Measurements from ENCODE around the gene PRKD2.
"Not testable (repeated sequence)": the region's sequence is repeated elsewhere in the genome, so short reads cannot be mapped to it uniquely, and the experiment has no call there.

PRKD2 gene

GRCh38 chr19:46724468-46724867 is 7.6 kb upstream of the PRKD2 start:
- no peak for DNase-seq (ENCODE audit: low read depth in 2 of 2)

DNA sequence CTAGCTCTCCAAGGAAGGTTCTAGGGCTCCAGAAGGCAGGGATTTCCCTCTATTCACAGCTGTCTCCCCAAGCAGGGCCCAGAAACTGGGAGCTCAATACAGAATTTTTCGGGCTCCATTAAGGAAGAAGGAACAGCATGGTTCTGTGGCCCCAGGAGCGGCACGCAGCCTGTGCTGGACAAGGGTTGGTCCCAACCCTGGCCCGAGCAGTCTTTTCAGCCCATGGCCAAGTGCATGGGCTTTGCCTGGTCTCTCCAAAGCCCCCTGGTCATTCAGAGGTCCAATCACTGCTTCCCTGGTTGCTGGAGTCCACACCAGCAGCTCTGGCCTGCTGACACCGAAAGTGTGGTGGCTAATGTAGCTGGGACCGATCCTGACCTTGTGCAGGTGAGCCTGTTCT is 6.6 kb upstream of the PRKD2 start:
- DNase-seq (ENCODE audit: low read depth in 2 of 2): no peak

DNA sequence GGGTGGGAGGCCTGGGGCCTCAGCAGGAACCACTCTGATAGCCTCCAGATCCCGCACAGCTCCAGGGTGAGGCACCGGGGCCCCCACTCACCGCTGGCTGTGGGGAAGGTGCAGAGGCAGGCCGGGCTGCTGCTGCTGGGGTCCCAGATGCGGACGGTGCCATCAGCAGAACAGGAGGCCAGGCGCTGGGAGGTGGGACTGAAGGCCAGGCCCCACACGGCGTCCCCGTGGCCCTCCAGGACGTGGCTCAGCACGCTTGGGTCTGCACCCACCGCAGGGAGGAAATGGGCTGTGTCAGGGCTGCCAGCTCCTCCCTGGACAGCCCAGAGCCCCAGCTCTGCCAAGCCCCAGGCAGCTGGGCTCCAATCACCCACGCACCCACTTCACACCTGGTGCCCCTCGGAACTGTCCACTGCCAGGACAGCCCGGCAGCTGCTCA is 6.1 kb upstream of the PRKD2 start:
- DNase-seq (ENCODE audit: low read depth in 2 of 2): no peak

GRCh38 chr19:46722421-46723022 is 5.6 kb upstream of the PRKD2 start:
- DNase-seq (ENCODE audit: low read depth in 2 of 2): no peak

GRCh38 chr19:46722004-46722380 is 5.1 kb upstream of the PRKD2 start:
- DNase-seq (ENCODE audit: low read depth in 2 of 2): no peak

- DNase-seq (ENCODE audit: low read depth in 2 of 2): no peak
These were observed 4.5 kb upstream of the PRKD2 start for GRCh38 chr19:46721269-46722003.

DNA sequence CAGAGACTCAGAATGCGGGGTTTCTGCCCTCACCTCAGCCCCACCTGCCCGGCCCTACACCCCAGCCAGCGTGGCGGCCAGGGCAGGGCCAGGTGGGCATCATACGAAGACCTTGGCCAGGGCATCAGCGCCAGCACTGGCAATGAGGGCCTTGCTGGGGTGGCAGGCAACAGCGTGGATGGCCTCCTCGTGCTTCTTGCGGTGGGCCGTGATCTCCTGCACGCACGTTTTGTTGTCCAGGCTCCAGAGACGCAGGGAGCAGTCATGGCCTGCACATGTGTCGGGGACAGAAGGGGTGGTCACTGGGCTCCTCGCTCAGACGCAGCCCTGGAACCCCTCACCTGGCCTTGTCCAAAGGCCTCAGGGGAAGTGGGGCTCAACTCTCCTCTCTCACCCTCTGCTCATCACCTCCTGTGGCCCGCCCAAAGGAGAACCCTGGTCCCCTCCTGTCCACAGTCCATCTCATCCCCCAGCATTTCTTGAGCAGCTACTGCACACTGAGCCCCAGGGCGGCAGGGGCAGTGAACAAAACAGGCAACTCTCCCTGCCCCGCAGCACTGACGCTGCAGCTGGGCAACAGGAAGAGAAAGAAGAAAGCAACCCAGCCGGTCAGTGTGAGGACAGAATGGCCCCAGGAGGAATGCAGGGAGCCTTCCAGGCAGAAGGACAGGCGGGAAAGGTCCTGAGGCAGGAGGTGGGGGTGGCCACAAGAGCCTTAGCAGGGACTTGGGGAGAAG is 3.8 kb upstream of the PRKD2 start:
- DNase-seq (ENCODE audit: low read depth in 2 of 2): no peak

DNA sequence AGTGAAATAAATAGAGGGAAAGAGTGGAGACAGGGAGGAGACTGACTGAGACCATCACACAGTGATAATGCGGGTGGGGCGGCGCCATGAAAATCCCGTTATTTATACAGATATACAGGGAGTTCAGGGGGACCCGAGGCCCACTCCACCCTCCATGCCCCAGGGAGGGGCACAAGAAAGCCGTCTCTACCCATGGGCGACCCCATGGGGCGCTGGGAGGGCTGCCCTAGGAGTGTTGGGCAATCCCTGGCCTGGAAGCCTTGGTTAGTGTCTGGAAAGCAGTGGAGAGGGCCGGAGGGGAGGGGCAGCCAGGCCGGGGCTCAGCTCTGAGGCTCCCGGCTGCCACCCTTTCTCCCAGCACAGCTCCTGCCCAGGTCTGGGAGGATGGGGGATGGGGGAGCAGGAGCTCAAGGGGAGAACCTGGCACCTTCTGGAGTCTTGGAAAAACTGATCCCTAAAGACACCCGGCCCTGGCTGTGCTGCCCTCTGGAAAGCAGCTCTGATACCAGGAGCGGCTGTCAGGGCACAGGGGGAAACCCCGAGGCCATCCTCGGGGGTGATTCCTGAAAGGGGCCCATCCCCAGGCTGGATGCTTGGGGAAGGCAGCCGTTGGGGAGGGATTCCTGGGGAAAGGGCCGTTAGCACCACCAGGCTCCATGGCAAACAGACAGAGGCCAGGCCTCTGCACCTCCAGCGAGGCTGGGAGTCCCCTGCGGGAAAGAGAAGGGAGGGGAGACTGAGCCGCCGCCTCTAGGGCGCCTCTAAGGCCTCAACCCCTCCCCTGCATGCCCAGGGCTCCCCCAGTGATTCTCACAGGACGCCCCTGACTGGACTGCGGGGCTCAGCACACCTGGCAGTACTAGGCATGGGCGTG is 3.0 kb upstream of the PRKD2 start:
- DNase-seq (ENCODE audit: low read depth in 2 of 2): no peak

- no peak for DNase-seq (ENCODE audit: low read depth in 2 of 2)
These were observed 2.2 kb upstream of the PRKD2 start for GRCh38 chr19:46718934-46719622.

GRCh38 chr19:46718157-46718933 is 1.4 kb upstream of the PRKD2 start:
- DNase-seq (ENCODE audit: low read depth in 2 of 2): no peak

- no peak for DNase-seq (ENCODE audit: low read depth in 2 of 2)
These were observed 816 bp upstream of the PRKD2 start for GRCh38 chr19:46717716-46718143.

GRCh38 chr19:46716672-46717033 is 261 bp downstream of the PRKD2 start:
- DNase-seq (ENCODE audit: low read depth in 2 of 2): no peak

DNA sequence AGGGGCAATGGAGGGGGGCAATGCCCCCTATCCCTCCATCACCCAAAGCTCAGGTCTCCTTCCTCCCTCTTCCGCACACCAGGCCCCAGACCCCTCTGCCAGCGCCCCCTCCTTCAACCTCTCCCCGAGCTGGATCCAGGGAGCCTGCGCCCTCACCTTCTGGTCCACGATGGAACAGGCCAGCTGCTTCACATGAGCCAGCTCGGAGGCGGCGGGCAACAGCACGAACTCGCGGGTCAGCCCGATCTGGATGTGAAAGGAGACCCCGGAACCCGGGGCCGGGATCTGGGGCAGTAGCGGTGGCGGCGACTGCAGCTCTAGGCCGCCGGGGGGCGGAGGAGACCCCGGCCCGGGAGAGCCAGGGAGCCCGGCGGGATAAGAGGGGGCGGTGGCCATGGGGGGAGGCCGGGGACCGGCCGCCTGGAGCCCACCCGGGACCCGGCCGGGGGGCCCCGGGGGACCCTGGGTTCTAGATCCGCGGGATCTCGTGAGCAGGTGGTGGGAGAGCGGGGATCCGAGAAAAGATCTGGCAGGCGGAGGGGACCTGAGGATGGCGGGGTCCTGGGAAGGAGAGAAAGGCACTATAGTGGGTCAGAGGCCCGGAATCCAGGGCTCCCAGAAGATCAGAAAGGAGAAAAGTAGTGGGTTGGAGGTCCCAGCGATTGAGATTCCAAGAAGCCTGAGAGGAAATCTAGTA is 791 bp downstream of the PRKD2 start:
- DNase-seq (ENCODE audit: low read depth in 2 of 2): no peak

GRCh38 chr19:46715620-46715974 is 1.3 kb downstream of the PRKD2 start:
- DNase-seq (ENCODE audit: low read depth in 2 of 2): no peak

- no peak for DNase-seq (ENCODE audit: low read depth in 2 of 2)
These were observed 2.3 kb downstream of the PRKD2 start for GRCh38 chr19:46714444-46715106.

GRCh38 chr19:46713781-46714443 is 3.0 kb downstream of the PRKD2 start:
- DNase-seq (ENCODE audit: low read depth in 2 of 2): peak; percentile 38 to 42

DNA sequence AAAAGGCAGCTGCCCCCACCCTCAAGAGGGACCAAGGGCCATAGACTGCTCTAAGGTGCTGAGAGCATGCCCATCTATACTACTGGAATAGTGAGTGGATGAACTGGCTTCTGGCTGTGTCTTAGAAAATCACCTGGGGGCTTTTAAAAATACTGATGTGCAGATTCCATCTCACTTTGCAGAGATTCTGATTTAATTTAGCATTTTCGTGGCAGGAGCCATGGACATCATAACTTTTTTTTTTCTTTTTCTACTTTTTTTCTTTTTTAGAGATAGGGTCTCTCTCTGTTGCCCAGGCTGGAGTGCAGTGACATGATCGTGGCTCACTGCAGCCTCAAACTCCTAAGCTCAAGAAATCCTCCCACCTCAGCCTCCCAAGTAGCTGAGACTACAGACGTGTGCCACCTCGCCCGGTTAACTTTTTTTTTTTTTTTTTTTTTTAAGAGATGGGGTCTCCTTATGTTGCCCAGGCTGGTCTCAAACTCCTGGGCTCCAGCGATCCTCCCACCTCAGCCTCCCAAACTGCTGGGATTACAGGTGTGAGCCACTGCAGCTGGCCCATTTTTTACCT is 4.1 kb downstream of the PRKD2 start:
- DNase-seq (ENCODE audit: low read depth in 2 of 2): not testable (repeated sequence)

DNA sequence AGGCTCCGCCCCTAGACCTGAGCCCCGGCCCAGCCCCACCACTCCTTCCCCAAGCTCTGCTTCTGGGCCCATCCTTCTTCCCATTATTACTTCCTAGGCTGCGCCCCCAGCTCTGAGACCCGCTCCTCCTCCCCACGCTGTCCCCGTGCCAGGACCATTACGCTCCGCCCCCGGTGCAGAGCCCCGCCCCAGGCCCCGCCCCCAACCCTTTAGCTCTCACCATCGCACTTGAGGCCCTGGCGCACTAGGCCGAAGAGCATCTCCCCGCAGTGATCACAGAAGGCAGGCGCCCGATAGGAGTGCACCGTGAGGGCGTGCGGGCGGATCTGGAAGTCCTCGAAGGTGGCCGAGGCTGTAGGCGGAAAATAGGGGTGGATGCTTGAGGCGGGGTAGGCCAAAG is 6.2 kb downstream of the PRKD2 start:
- DNase-seq (ENCODE audit: low read depth in 2 of 2): no peak

All from fibroblast of skin of left biceps (primary cell).